HG03066 (cell line): Measurements from ENCODE around the gene ATP6V1G1.
A peak's percentile ranks its signal among the peaks of the same experiment; 100 is the strongest.

ENCODE experiments used
- ATAC-seq: cut with Tn5 transposase; IDR thresholded peaks from one replicate; pipeline ENCODE4 v1.9.1; 2021; ENCODE audit warnings: low read depth; ENCODE audit not compliant: unreplicated experiment

The ATP6V1G1 gene

DNA sequence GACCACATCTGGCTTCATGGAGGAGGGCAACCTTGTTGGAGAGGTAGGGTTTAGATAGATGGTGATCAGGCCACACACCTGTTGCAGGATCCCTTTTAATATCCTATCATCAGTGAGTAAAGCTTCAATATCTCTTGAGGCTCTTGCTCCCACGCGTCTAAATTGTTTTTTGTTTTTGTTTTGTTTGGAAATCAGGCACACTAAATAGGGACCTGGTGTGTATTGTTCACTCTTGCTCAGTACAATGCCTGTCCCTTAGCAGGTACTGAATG, 20.9 kb downstream of the ATP6V1G1 start:
- ATAC-seq = no peak

DNA sequence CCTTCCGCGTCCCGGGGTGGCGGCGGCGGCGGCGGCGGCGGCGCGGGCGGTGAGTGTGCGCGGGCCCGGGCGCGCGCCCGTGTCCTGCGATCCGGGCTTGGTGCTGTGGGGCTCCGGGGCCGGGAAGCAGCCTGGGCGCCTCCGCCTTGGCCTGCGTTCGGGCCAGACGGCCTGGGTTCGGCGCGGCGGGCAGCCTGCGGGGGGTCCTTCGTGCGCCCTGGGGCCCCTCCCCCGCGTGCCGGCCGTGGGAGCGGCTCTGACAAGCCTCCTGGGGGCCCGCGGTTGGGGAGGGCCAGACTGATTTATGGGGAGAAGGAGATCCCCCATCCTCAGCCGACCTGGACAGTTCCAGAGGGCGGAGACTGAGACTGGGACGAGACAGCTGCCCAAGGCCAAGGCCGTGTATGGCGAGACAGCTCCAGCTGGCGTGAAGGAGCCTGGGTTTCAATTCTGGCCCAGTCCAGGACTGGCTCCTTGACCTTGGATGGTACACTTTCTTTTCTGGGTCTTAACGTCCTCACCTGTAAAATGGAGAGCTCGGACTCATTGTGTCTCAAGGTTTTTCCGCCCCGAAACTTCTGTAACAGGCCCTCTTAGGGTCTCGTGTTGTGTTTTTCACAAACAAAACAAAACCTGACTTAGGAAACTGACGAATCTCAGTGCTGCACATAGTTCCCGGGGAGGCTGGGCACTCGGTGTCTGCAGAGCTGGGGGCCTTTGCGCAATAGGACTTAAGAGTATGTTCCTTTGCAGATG, 24.1 kb downstream of the ATP6V1G1 start:
- peak; percentile 26 for ATAC-seq

DNA sequence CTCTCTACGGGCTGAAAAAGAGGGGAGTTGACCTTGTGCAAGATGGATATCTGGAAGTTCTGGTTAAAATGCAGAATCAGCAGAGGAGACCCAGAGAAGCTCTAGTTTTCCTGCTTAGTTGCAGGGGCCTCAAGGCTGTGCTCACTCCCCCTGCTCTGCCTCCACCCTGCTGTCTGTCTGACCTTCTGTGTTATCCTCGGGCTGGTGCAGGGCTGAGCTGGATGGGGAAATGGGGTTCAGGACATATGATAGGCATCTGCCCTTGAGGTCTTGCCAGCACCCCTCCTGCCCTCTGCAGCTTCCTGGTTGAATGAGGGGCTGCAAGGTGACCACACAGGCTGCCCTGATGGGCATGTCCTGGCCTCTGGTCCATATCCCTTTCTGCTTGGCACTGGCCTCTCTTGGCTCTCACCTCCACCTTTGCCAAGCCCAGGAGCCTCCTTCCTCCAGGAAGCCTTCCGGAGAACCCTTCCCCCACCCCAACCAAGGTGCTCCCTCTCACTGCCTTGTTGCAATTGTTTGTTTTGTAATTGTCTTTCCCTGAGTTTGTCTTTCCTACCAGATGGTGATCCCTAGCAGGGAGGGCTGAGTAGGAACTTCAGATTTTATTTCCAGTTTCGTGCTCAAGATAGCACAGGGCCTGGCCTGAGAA, 24.8 kb downstream of the ATP6V1G1 start:
- ATAC-seq = no peak

DNA sequence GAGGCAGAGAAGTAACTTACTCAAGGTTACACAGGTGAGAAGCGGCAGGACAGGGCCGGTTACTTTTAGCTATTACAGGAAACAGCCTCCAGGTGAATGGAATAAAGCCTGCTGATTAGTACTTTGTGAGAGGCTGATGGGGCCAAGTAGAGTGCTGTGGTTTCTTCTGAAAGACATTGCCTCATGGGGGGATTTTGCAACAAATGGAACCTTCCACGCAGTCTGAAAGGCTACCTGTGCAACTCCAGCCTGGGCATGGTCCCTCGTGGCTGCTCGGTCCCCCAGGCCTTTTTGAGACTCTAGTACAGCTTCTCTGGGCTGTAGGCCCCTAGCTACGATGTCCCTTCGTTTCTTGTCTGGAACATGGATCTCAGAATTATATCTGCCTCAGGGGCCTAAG, 25.5 kb downstream of the ATP6V1G1 start:
- no peak for ATAC-seq

DNA sequence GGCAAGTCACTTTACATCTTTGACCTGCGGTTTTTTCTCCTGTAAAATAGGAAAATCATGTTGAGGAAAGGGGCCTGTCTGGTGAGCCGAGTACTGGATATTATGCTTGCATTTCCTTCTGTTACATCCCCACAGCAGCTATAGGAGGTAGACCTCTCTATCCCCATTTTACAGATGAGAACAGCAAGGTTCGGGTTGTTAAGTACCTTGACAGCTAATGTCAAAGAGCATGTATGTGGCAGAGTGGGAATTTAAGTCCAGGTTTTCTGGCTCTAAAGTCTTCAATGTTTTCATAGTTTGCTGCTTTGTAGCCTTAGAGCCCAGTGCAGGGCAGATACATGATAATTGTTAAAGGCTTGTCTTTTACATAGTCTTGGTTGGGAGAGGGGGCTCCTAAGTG, 26.4 kb downstream of the ATP6V1G1 start:
- no peak for ATAC-seq

DNA sequence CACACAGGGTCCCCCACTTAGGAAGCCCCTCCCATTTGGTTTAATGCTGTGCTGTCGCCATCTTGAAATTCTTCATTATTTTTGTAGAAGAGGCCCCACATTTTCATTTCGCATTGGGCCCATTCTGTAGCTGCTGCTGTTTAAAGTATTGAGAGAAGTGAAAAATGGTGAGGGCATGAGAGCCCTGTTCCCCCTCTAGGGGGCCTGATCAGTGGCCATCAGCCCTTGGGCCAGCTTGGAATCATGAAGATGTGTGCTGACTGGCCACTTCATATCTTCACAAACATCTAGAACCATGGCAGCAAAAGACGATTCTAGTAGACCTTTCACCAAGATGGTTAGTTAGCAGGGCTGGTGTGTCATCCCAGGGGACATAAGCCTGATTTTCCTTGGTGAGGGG, 26.8 kb downstream of the ATP6V1G1 start:
- no peak for ATAC-seq

DNA sequence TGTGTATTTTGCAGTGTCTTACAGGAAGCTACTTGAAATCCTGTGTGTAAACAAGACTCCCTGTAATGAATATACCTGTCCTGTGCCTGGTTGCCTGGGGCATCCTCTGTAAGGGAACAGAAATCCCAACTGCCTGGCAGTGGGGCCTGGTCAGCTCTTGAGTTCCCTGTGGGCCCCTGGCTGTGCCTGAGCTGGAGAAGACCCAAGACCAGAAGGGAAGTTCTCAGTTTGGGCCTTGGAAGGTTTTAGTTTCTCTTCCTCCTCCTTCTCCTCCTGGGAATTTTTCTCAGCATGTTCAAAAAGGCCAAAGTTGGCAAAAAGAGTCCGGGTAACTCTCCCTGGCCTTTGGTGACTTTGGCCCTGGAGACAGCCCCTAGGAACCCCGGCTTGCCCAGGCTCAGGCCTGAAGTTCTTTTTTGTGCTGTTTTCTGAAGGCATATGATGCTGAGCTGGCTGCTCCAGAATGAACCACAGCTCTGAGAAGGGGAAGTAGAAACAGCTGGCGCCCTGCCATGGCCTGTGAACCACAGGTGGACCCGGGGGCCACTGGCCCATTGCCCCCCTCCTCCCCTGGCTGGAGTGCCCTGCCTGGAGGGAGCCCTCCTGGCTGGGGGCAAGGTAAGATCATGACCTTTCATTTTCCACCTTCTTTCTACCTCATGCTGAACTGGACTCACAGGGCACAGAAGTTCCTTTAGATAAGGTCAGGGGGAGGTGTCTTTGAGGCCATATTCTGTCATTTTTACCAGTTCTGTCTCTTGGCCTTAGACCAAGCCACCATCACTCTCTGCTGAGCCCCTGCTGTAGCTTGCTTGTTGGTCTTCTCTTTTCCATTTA, 29.3 kb downstream of the ATP6V1G1 start:
- ATAC-seq = peak; percentile 61

DNA sequence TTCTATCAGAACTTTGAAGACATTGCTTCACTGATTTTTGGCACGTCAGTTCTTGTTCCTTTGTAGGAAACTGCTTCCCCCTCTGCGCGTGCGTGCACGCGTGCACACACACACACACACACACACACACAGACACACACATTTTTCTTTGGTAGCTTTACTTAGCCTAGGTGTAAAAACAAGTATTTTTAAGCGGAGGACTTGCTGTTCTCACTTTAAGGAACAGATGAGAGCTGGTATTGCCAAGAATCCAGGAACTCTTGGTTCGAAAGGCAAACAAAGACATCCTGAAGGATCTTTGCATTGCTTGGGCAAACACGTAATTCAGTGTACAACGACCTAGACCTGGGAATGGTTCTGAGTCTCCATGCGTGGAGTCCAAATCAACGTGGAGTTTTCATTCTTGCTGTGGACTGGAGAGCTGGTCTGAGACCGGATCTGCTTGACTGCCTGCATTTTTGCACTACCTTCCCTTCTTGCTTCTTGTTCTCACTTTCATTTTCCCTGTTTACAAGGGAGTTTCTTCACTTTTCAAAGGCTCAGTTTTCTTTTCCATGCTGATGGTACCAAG, 31.7 kb downstream of the ATP6V1G1 start:
- peak; percentile 45 for ATAC-seq

DNA sequence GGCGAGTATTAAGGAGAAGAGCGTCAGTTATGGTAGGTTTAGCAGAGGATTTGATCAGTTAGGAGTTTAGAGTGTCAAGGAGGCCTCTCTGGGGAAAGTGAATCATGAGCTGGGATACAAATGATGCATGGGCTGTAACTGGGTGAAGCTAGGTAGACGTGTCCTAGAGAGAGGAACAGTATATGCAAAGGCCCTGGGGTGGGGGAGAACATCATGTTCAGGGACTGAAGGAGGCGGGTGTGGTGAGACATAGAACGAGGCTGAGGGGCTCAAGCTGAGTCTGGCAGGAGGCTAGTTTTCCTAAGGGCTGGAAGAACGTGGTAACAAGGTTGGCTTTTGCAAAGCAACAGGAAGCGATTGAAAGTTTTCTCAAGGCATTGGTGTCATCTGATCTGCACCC, 34.0 kb downstream of the ATP6V1G1 start:
- no peak for ATAC-seq

DNA sequence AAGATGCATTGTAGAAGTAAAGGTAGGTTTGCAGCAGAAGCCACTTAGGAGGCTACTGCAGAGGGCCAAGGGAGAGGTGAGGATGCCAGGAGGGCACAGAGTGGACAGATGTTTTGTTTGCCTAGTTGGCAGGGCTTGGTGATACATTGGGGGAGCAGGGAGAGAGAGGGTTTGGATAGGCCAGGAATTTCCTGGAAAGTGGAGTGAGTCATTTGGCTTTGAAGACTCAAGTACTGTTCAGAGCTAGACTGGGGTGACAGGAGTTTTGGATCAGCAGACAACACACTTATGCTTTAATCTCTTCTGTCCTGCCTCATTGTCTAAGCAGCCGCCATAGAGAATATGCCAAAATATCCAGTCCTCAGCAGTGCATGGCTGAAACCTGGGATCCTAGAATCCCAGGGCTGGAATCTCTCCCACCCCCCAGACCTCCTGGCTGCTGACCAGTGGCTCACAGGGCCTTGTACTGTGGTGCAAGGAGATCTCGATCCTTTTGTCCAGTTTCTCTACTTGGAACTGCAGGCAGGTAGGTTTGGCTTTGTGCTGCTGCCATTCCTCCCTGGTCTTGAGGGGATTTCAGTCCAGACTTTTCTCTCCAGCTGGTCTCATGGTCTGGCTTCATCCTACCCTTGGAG, 34.5 kb downstream of the ATP6V1G1 start:
- no peak for ATAC-seq

DNA sequence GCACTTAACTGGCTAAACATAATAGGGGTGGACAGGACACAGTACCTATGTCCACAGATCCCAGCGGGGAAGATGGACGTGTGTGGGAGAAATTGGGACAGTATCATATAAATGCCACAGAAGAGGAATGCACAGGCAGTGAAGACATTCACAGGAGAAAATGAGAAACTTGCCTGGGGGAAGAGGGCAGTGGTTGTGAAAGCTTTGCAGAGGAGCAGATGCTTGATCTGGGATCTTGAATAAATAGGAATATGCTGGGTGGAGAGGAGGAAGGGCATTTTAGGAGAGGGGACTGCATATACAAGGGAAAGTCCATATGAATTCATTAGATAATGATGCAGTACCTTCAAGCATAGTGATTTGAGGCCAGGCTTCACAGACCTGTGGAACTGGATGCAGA, 37.1 kb downstream of the ATP6V1G1 start:
- no peak for ATAC-seq

DNA sequence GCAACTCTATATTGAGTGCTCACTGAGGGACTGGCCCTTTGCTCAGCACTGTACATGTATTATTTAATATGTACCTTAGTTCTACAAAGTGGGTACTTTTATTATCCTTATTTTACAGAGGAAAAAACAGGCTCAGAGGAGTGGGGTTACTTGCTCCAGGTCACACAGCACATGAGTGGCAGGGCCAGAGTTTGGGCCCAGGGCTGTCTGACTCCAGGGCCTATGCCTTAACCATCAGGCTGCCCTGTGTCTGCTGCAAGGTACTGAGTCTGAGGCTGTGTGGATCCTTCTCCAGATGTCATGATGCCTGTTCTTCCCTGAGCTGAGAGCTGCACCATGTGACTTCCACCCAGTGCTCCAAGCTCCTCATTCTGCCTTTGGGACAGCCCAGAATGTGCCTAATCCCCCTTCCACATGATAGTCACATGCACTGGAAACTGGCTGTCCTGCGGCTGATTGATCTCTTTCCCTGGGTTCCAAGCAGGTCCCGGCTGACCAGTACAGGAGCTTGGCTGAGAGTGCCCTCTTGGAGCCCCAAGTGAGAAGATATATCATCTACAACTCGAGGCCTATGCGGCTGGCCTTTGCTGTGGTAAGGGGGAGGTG, 38.9 kb downstream of the ATP6V1G1 start:
- no peak for ATAC-seq

DNA sequence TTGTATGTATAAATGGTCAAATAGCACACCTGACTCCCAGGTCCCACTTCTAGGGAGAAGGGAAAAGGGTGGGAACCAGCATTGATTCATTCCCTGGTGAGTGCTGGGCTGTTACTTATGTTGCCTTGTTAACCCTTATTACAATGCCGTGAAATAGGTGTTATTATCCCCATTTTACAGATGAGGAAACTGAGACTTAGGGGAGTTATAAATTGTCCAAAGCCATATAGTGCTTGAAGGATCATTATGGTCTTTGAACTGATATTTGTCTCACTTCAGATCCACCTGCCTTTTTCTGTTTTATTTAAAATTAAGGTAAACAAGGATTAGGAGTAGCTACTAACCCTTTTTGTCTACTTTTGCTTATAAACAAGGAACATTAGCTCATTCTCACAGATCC, 40.0 kb downstream of the ATP6V1G1 start:
- no peak for ATAC-seq

DNA sequence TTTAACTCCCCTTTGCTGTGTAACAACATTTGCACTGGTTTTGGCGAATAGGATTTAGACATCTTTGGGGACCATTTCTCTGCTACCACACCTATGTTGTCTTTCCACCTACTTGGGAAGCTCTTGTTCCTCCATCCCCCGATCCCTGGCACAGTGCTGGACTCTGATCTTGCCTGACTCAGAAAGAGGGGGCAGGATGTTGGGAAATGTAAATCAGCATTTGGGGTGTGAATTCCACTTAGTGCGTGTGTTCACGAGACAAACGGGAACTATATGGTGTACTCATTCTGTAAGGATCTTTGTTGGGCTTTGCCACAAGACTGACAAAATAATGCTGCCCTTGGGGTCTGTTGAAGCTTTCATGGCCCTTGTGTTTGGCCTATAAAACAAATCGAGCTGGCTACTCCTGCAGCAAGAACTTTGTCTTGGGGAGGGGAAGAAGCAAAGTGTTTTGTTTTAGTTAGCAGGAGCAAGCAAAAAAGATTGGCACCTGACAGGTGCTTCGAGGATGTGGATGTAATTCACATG, 42.1 kb downstream of the ATP6V1G1 start:
- no peak for ATAC-seq

DNA sequence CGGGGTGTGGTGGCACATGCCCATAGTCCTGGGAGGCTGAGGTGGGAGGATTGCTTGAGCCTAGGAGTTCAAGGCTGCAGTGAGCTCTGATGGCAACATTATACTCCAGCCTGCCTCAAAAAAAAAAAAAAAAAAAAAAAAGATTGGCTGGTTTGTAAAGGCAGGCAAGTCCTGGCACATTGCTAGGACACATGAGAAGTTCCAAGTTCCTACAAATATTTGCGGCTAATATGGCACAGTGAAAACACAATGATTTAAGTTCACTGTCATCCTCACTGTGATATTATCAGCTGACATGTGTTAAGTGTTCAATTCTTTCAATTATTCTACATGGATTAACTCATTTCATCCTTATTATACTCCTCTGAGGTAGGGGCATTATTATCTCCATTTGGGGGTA, 43.6 kb downstream of the ATP6V1G1 start:
- ATAC-seq = no peak

DNA sequence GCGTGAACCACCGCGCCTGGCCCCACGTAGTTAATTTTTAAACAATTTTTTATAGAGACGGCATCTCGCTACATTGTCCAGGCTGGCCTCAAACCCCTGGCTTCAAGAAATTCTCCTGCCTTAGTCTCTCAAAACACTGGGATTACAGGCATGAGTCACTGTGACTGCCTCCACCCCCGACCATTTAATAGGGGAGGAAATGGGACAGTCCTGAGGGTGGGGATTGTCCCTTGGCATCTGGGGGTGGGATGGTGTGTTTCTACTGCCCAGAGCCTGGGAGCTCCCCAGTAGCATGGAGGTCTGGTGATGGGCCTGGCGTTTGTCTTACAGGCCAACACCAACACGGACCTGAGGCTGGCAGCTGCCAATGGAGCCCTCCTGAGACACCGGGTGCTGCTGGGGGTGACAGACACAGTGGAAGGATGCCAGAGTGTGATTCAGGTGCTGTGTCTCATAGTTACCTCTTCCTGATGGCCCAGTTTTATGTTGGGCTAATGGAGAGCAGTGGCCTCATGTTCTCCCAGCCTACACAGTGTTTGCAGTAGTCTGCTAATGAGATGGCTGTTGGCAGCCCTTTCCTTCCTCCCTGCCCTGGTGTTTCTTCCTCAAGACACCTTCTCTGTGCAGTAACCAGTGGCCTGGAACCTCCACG, 46.0 kb downstream of the ATP6V1G1 start:
- ATAC-seq = no peak

DNA sequence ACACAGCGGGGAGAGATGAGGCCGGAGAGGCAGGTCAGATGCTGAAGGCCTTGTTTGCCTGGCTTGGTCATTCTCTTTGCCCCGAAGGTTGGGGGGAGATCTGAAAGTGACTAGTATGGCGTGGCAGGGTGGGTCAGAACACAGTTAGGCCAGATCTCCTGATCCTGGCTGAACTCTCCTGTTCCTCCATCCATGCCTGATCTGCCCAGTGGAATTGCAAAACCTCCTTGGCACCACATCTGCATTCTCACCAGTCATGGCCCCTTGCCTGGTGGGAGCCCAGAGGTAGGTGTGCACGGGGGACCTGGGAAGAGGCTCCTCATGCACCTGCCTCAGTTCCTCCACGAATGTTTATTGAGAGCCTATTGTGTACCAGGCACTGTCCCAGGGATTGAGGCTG, 46.8 kb downstream of the ATP6V1G1 start:
- no peak for ATAC-seq

DNA sequence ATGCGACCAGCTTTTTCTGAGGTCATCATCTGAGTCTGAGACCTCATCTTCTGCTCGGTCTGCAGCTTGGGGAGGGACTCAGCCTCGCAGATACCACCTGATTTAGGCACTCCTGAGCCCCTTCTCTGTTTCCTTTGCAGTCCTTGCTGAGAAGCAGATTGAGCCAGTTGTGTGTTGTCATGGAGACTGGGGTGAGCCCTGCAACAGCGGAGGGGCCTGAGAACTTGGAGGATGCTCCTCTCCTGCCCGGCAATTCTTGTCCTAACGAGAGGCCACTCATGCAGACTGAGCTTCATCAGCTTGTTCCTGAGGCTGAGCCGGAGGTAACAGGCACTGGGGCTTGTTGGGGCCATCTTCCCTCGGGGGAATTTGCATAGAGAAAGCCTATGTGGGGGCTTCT, 50.8 kb downstream of the ATP6V1G1 start:
- no peak for ATAC-seq

DNA sequence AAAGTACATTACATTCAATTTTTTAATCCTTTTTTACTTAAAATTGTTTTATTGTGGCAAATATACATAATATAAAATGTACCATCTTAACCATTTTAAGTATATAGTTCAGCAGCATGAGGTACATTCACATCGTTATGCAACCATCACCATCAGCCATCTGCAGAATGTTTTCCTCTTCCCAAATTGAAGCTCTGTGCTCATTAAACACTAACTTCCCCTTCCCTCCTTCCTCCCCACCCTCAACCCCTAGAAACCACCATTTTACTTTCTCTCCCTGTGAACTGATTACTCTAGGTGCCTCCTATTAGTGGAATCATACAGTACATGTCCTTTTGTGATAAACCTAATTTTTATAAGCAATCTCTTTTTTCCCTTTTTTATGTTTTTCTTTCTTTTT, 54.4 kb downstream of the ATP6V1G1 start:
- ATAC-seq = no peak

DNA sequence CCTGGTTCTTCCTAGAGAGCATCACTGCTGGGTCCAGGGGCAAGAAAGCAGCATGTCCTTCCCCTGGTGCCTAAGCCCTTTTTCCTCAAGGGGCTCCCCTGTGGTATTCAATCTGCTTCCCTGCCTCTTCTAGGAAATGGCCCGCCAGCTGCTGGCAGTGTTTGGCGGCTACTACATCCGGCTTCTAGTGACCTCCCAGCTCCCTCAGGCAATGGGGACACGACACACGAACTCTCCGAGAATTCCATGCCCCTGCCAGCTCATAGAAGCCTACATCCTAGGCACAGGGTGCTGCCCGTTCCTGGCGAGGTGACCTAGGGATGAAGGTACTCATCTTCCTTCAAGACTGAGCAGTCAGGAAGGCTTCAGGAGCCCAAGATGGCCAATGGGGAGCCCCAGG, 55.4 kb downstream of the ATP6V1G1 start:
- no peak for ATAC-seq
